H1 (cell line): ENCODE data around the gene PMM2. TPM values are rescaled to one million over a fixed set of nuclear protein-coding genes. Genes with fewer than 3 reads are reported as not detected.
A peak's percentile ranks its signal among the peaks of the same experiment; 100 is the strongest.

Source experiments
- CTCF ChIA-PET: fragments of 300-600 bp; sonication (Branson Sonifier 250); formaldehyde crosslinking; loops from one replicate; lab custom pipeline; 2021; ENCODE audit not compliant: partially characterized antibody; lab: Charles Lee
- POLR2A ChIA-PET: fragments of 300-600 bp; sonication (Branson Sonifier 250); formaldehyde crosslinking; loops from one replicate; lab custom pipeline; 2021; ENCODE audit warnings: inconsistent platforms; ENCODE audit not compliant: partially characterized antibody; lab: Charles Lee
- DNase-seq, 2 experiments: peaks; one replicate each; pipeline versions ENCODE4 v3.0.0 to v3.0.0-alpha.2; 2010 to 2022; ENCODE audit warnings: low spot score in 2 of 2, low read depth in 1 of 2, mixed read lengths in 1 of 2
- FAIRE-seq: peaks from 2 replicates; lab custom pipeline; 2011; peaks lifted over from hg19 to GRCh38; lab: Jason Lieb, UNC
- H2AFZ ChIP-seq: 2 replicates; pipeline ENCODE4 v1.8.1; 2012; ENCODE audit warnings: low read length, inconsistent platforms
- H2AK5ac ChIP-seq: 2 replicates; pipeline ENCODE4 v1.6.1; 2013; ENCODE audit warnings: low read depth, low read length
- H2BK120ac ChIP-seq: replicated peaks from 2 replicates; pipeline ENCODE3; 2013; ENCODE audit warnings: low read depth, low read length, inconsistent platforms
- H2BK12ac ChIP-seq: 2 replicates; pipeline ENCODE4 v1.6.1; 2013; ENCODE audit warnings: low read depth, low read length
- H2BK15ac ChIP-seq: 2 replicates; pipeline ENCODE4 v1.6.1; 2013; ENCODE audit warnings: low read length
- H2BK20ac ChIP-seq: 2 replicates; pipeline ENCODE4 v1.6.1; 2013; ENCODE audit warnings: low read length
- H2BK5ac ChIP-seq: 2 replicates; pipeline ENCODE4 v1.6.1; 2013; ENCODE audit warnings: low read depth, low read length
- H3K14ac ChIP-seq: 2 replicates; pipeline ENCODE4 v1.6.1; 2013; ENCODE audit warnings: inconsistent platforms; ENCODE audit not compliant: insufficient read length
- H3K18ac ChIP-seq: 2 replicates; pipeline ENCODE4 v1.6.1; 2013; ENCODE audit warnings: low read length; ENCODE audit errors: extremely low read depth
- H3K23ac ChIP-seq: 2 replicates; pipeline ENCODE4 v1.6.1; 2013; ENCODE audit warnings: inconsistent platforms; ENCODE audit not compliant: insufficient read length
- H3K23me2 ChIP-seq: 2 replicates; pipeline ENCODE4 v1.6.1; 2013; ENCODE audit warnings: low read depth, low read length
- H3K27ac ChIP-seq: 2 replicates; pipeline ENCODE4 v1.6.1; 2011; ENCODE audit warnings: low read depth, low read length, inconsistent platforms
- H3K27me3 ChIP-seq, 4 experiments: replicated peaks in 1 of 4; 1 replicate in 1 of 4; 2 replicates in 3 of 4; pipeline versions ENCODE4 v1.6.1 to v1.8.1; 2011 to 2013; ENCODE audit warnings: low read length in 3 of 4, mild to moderate bottlenecking in 3 of 4, inconsistent platforms in 2 of 4, mixed read lengths in 2 of 4, moderate library complexity in 1 of 4; ENCODE audit not compliant: control insufficient read depth in 3 of 4, insufficient read depth in 3 of 4; ENCODE audit errors: extremely low read depth in 1 of 4
- H3K36me3 ChIP-seq, 4 experiments: 2 replicates each; pipeline versions ENCODE4 v1.6.1 to v1.8.1; 2011 to 2013; ENCODE audit warnings: mild to moderate bottlenecking in 4 of 4, low read length in 3 of 4, moderate library complexity in 2 of 4, control low read depth in 1 of 4, inconsistent platforms in 1 of 4; ENCODE audit not compliant: insufficient read depth in 4 of 4, control insufficient read depth in 2 of 4
- H3K4ac ChIP-seq: replicated peaks from 2 replicates; pipeline ENCODE3; 2013; ENCODE audit warnings: low read length, low read depth, mixed read lengths, inconsistent platforms; ENCODE audit not compliant: insufficient read length
- H3K4me1 ChIP-seq, 4 experiments: replicated peaks in 1 of 4; 1 replicate in 1 of 4; 2 replicates in 3 of 4; pipeline versions ENCODE4 v1.6.1 to v1.8.1; 2011 to 2013; ENCODE audit warnings: low read length in 3 of 4, inconsistent platforms in 2 of 4, mixed read lengths in 1 of 4; ENCODE audit not compliant: insufficient read depth in 4 of 4, control insufficient read depth in 3 of 4
- H3K4me2 ChIP-seq, 2 experiments: 2 replicates each; pipeline versions ENCODE4 v1.6.1 to v1.8.1; 2011 to 2013; ENCODE audit warnings: low read depth in 2 of 2, low read length in 2 of 2, control low read depth in 1 of 2, inconsistent platforms in 1 of 2, mild to moderate bottlenecking in 1 of 2; ENCODE audit not compliant: insufficient read depth in 1 of 2
- H3K4me3 ChIP-seq, 4 experiments: fragments of 200-600, 300-600 bp in 1 of 4; sonication (generic), shearing (Covaris generic), sonication (Bioruptor Twin) in 1 of 4; 2 replicates each; pipeline versions ENCODE4 v1.5.1 to v1.8.1; 2011 to 2016; ENCODE audit warnings: low read length in 4 of 4, low read depth in 3 of 4, control low read depth in 2 of 4, inconsistent platforms in 2 of 4, mild to moderate bottlenecking in 2 of 4, mixed read lengths in 1 of 4, moderate library complexity in 1 of 4; ENCODE audit not compliant: insufficient read depth in 2 of 4; ENCODE audit errors: extremely low read depth in 1 of 4
- H3K56ac ChIP-seq: replicated peaks from 2 replicates; pipeline ENCODE3; 2013; ENCODE audit warnings: low read depth, mild to moderate bottlenecking, mixed read lengths, low read length, inconsistent platforms; ENCODE audit not compliant: insufficient read length
- H3K79me1 ChIP-seq: 2 replicates; pipeline ENCODE4 v1.6.1; 2013; ENCODE audit warnings: low read depth, low read length, control low read depth
- H3K79me2 ChIP-seq, 2 experiments: 2 replicates each; pipeline versions ENCODE4 v1.6.1 to v1.8.1; 2012 to 2013; ENCODE audit warnings: low read length in 2 of 2, mild to moderate bottlenecking in 2 of 2, inconsistent platforms in 1 of 2; ENCODE audit not compliant: insufficient read depth in 2 of 2, control insufficient read depth in 1 of 2
- H3K9ac ChIP-seq, 4 experiments: replicated peaks in 1 of 4; 1 replicate in 1 of 4; 2 replicates in 3 of 4; pipeline versions ENCODE4 v1.6.1 to v1.8.1; 2011 to 2013; ENCODE audit warnings: low read depth in 3 of 4, low read length in 3 of 4, control low read depth in 2 of 4, mild to moderate bottlenecking in 2 of 4, moderate library complexity in 2 of 4, inconsistent platforms in 1 of 4; ENCODE audit errors: extremely low read depth in 1 of 4
- H3K9me3 ChIP-seq, 2 experiments: 2 replicates each; pipeline versions ENCODE4 v1.6.1 to v1.8.1; 2012 to 2013; ENCODE audit warnings: mild to moderate bottlenecking in 2 of 2, moderate library complexity in 2 of 2, control low read depth in 1 of 2, inconsistent platforms in 1 of 2, low read depth in 1 of 2, low read length in 1 of 2, mixed read lengths in 1 of 2; ENCODE audit not compliant: insufficient read depth in 2 of 2
- H4K20me1 ChIP-seq, 2 experiments: replicated peaks in 1 of 2; 2 replicates each; pipeline versions ENCODE3 to v1.8.1; 2011 to 2013; ENCODE audit warnings: inconsistent platforms in 2 of 2, low read length in 2 of 2, mild to moderate bottlenecking in 1 of 2; ENCODE audit not compliant: insufficient read depth in 2 of 2, control insufficient read depth in 1 of 2
- H4K5ac ChIP-seq: 2 replicates; pipeline ENCODE4 v1.6.1; 2013; ENCODE audit warnings: low read length, low read depth, mixed read lengths, inconsistent platforms; ENCODE audit not compliant: insufficient read length
- H4K8ac ChIP-seq: 2 replicates; pipeline ENCODE4 v1.8.0; 2013; ENCODE audit warnings: mild to moderate bottlenecking, moderate library complexity, low read length, inconsistent platforms; ENCODE audit not compliant: insufficient read depth; ENCODE audit errors: extremely low read depth
- H4K91ac ChIP-seq: replicated peaks from 2 replicates; pipeline ENCODE3; 2013; ENCODE audit warnings: low read length, mixed read lengths, inconsistent platforms; ENCODE audit not compliant: insufficient read length
- CTBP2 ChIP-seq: IDR thresholded peaks from 2 replicates; pipeline ENCODE4 v1.7.0; 2011; ENCODE audit warnings: borderline replicate concordance, mild to moderate bottlenecking, moderate library complexity, mixed read lengths, low read length; ENCODE audit not compliant: insufficient read depth, insufficient read length
- HDAC2 ChIP-seq, 2 experiments: fragments of 300-600 bp in 1 of 2; sonication (generic) in 1 of 2; IDR thresholded peaks; 2 replicates each; pipeline ENCODE4 v1.6.1; 2011 to 2012; ENCODE audit warnings: low read depth in 2 of 2, low read length in 2 of 2, mild to moderate bottlenecking in 2 of 2, moderate library complexity in 2 of 2, borderline replicate concordance in 1 of 2, inconsistent platforms in 1 of 2
- KDM4A ChIP-seq: IDR thresholded peaks from one replicate; pipeline ENCODE4 v1.7.1; 2012; ENCODE audit warnings: low read depth, mild to moderate bottlenecking, moderate library complexity, low read length, inconsistent platforms; ENCODE audit not compliant: severe bottlenecking
- NANOG ChIP-seq: IDR thresholded peaks from 2 replicates; pipeline ENCODE4 v1.6.1; 2011; ENCODE audit warnings: low read length, low read depth, mild to moderate bottlenecking, inconsistent platforms; ENCODE audit not compliant: insufficient read depth, poor library complexity, severe bottlenecking
- PHF8 ChIP-seq: fragments of 200-600 bp; sonication (generic); conservative IDR thresholded peaks from 2 replicates; pipeline ENCODE4 v1.7.1; 2012; ENCODE audit warnings: low read depth, mild to moderate bottlenecking, inconsistent platforms, low read length, moderate library complexity
- RXRA ChIP-seq: IDR thresholded peaks from 2 replicates; pipeline ENCODE4 v1.6.1; 2011; ENCODE audit warnings: low read depth, mild to moderate bottlenecking, low read length, moderate library complexity; ENCODE audit not compliant: insufficient read depth
- ZNF274 ChIP-seq: IDR thresholded peaks from 2 replicates; pipeline ENCODE4 v1.7.0; 2012; ENCODE audit warnings: low read length, borderline replicate concordance; ENCODE audit errors: extremely low read depth
- WGBS, 2 experiments: shearing (Covaris generic) in 1 of 2; methylation state at CpG; one replicate each; pipeline versions ENCODE4 v1.1.6 to v1.1.7; 2013 to 2015; ENCODE audit warnings: low lambda C conversion rate in 2 of 2, mixed read lengths in 2 of 2, inconsistent platforms in 1 of 2, low coverage in 1 of 2, missing lambda C conversion rate in 1 of 2; ENCODE audit not compliant: insufficient replicate concordance in 2 of 2, insufficient coverage in 1 of 2, insufficient read length in 1 of 2; ENCODE audit errors: extremely low coverage in 1 of 2, missing lambda C conversion rate in 1 of 2; 5-methylcytosine and 5-hydroxymethylcytosine counted together
- polyA plus RNA-seq, 7 experiments: library from polyadenylated mRNA; depleted of rRNA in 3 of 7; stranded (reverse) in 5 of 7; unstranded in 2 of 7; fragments of >200 nt in 5 of 7; fragments of 200-250 nt in 2 of 7; gene quantifications; 1 replicate in 5 of 7; 2 replicates in 1 of 7; 4 replicates in 1 of 7; pipeline versions ENCODE4 v1.2.1 to v1.2.3, GENCODE V29; 2011 to 2013; ENCODE audit warnings: missing spikeins in 2 of 7, mixed read lengths in 2 of 7
- total RNA-seq: library from RNA; stranded (reverse); fragmentation: NEBNext Ultra II Directional; extraction: Animal tissue kit (Norgen Biotek cat#: 25700); gene quantifications from 2 replicates; pipeline ENCODE4 v1.2.1, GENCODE V29; 2021
- TF ChIP-seq, protein P1 (sequence below): IDR thresholded peaks from 2 replicates; pipeline ENCODE4 v1.6.1; 2012; ENCODE audit warnings: inconsistent platforms

The PMM2 gene
- total and polyA plus RNA-seq, 2 of the 8 experiments (the other 6 are each of a cell fraction or from before 2014, with no cell fraction given), result 26.2 to 49.4 TPM

DNA sequence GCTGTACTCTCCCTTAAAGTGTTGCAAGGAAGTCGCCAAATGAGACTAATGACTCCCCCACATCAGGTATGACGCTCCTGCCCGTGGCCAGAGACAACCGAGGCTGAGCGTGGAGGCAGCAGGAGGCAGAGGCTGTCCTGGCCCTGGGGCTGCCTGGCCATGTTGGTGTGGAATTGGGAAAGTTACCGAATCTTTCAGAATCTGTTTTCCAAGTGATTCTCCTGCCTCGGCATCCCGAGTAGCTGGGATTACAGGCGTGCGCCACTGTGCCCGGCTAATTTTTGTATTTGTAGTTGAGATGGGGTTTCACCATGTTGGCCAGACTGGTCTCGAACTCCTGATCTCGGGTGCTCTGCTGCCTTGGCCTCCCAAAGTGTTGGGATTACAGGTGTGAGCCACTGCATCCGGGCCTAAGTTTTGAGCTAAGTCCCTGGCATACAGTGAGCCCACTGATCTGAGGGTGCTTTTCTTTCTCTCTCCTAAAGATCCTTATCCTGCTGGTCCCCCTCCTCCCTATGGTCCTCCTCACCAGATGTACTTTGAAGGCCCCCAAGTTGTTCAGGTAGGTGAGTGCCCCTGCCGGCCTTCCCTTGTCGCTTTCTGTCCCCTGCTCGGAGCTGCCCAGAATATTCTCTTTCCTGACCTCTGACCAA lies 85.2 kb downstream of the PMM2 start:
- Histone ChIP-seq H3K79me1 (no peaks in the 10 kb centered on the region), H3K79me2 (no peaks in the 10 kb centered on the region), H3K27ac (no peak overlapping the region), H3K9ac (no peak overlapping the region), H3K4me1 (peaks cover 3 to 26% (median 17%) of the 10 kb centered on the region in 4 experiments), H4K20me1 (peaks cover 0 to 3% of the 10 kb centered on the region in 2 experiments), H4K91ac (no peak overlapping the region), H2BK120ac (no peak overlapping the region), H4K5ac (no peak overlapping the region), H3K23ac (no peak overlapping the region), H3K14ac (no peak overlapping the region), H3K4me2 (no peak overlapping the region), H3K9me3 (no peaks in the 10 kb centered on the region), H2BK5ac (no peak overlapping the region), H3K4me3 (no peak overlapping the region), H2BK12ac (no peak overlapping the region), H3K56ac (no peak overlapping the region), H3K4ac (no peak overlapping the region), H2BK20ac (peak overlapping the region; percentile 72; the same call in 1 of the 2 replicates), H2AFZ (no peak overlapping the region), H2AK5ac (no peak overlapping the region), H3K23me2 (no peaks in the 10 kb centered on the region), H2BK15ac (0 out of 2 replicates have a peak overlapping the region, but pooled peaks have one; percentile 19), H3K27me3 (no peaks in the 10 kb centered on the region), H3K18ac (no peak overlapping the region), H3K36me3 (peaks cover 0 to 4% (median 3%) of the 10 kb centered on the region in 4 experiments; a peak in 3 of 8 replicates), H4K8ac (no peak overlapping the region)
- TF ChIP-seq RXRA (no peak), HDAC2 (IDR thresholded peaks at IDR 0.05; ENCODE audit: borderline replicate concordance in 1 of 2, low read depth in 2 of 2, low read length in 2 of 2) (no peak), NANOG (no peak), PHF8 (no peak), CTBP2 (no peak), ZNF274 (no peak), KDM4A (no peak)
- TF ChIP-seq, protein P1, sequence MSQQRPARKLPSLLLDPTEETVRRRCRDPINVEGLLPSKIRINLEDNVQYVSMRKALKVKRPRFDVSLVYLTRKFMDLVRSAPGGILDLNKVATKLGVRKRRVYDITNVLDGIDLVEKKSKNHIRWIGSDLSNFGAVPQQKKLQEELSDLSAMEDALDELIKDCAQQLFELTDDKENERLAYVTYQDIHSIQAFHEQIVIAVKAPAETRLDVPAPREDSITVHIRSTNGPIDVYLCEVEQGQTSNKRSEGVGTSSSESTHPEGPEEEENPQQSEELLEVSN, result no peak
- WGBS, 2 experiments, result 94% methylated on average over 17 of the region's 17 CpGs; no CpG with 5 or more reads in 1 of the 2 experiments
- CTCF ChIA-PET, result interaction anchor here (0.7 to 7.2 kb wide), 11 partner anchors 9 to 242 kb away, joined by 3 to 52 read pairs (median 4); partner anchors contain the start of gene CARHSP1
- POLR2A ChIA-PET, result interaction anchor here (1.8 to 29.1 kb wide), 3 partner anchors 9 to 50 kb away, joined by 7 to 456 read pairs (median 7); partner anchors contain the start of gene CARHSP1
- FAIRE-seq, result no peak
- no peak for DNase-seq
